Muscle of back (tissue), 11 donors: Measurements from ENCODE around the gene CEBPA. TPM values are rescaled to one million over a fixed set of nuclear protein-coding genes. Genes with fewer than 3 reads are reported as not detected.

Experiments
- DNase-seq, 3 donors: peaks; one replicate each; pipeline versions ENCODE4 v3.0.0 to v3.0.0-alpha.2; 2013
- polyA plus RNA-seq, 10 donors: library from polyadenylated mRNA; unstranded; fragments of 120-200 nt; gene quantifications; one replicate each; pipeline ENCODE4 v1.2.1, GENCODE V29; 2013; ENCODE audit not compliant: insufficient read length in 10 of 10

Gene CEBPA
- polyA plus RNA-seq, 10 donors = 3.2 to 12.9 (median 4.6) TPM

GRCh38 chr19:33289261-33289660 is 13.1 kb downstream of the CEBPA start:
- no peak for DNase-seq

- DNase-seq = no peak
These were observed 13.7 kb downstream of the CEBPA start for GRCh38 chr19:33288666-33289065.

GRCh38 chr19:33287927-33288326 is 14.4 kb downstream of the CEBPA start:
- no peak for DNase-seq

GRCh38 chr19:33287438-33287837 is 14.9 kb downstream of the CEBPA start:
- no peak for DNase-seq

- DNase-seq = no peak
These were observed 15.4 kb downstream of the CEBPA start for GRCh38 chr19:33286899-33287298.

- DNase-seq = no peak
These were observed 16.9 kb downstream of the CEBPA start for GRCh38 chr19:33285441-33285927.

- DNase-seq = no peak
These were observed 17.6 kb downstream of the CEBPA start for GRCh38 chr19:33284756-33285155.

GRCh38 chr19:33284146-33284643 is 18.1 kb downstream of the CEBPA start:
- DNase-seq = no peak

GRCh38 chr19:33283589-33283988 is 18.7 kb downstream of the CEBPA start:
- DNase-seq = no peak

GRCh38 chr19:33282036-33282671 is 20.2 kb downstream of the CEBPA start:
- no peak for DNase-seq

- DNase-seq = no peak
These were observed 20.9 kb downstream of the CEBPA start for GRCh38 chr19:33281296-33281926.

GRCh38 chr19:33280351-33280921 is 21.9 kb downstream of the CEBPA start:
- no peak for DNase-seq

- DNase-seq = no peak
These were observed 22.6 kb downstream of the CEBPA start for GRCh38 chr19:33279430-33280350.

GRCh38 chr19:33278403-33279269 is 23.7 kb downstream of the CEBPA start:
- no peak for DNase-seq

- DNase-seq = no peak
These were observed 24.3 kb downstream of the CEBPA start for GRCh38 chr19:33278023-33278402.

GRCh38 chr19:33277434-33277833 is 24.9 kb downstream of the CEBPA start:
- no peak for DNase-seq

- DNase-seq = no peak
These were observed 26.3 kb downstream of the CEBPA start for GRCh38 chr19:33275933-33276619.

GRCh38 chr19:33275559-33275932 is 26.8 kb downstream of the CEBPA start:
- no peak for DNase-seq

- no peak for DNase-seq
These were observed 27.4 kb downstream of the CEBPA start for GRCh38 chr19:33274663-33275558.
